HepG2 (cell line): Measurements from ENCODE around the gene RHBDF2. TPM values are rescaled to one million over a fixed set of nuclear protein-coding genes. Genes with fewer than 3 reads are reported as not detected.
A peak's percentile ranks its signal among the peaks of the same experiment; 100 is the strongest.

Experiments used
- ATAC-seq: fragments of 200-7000 bp; cut with Tn5 transposase; 3 replicates; pipeline ENCODE4 v1.9.1; 2020; ENCODE audit warnings: mild to moderate bottlenecking, moderate library complexity
- BruUV-seq: library from RNA; stranded (reverse); fragments of 400-500 nt; replicated peaks from 2 replicates; lab custom pipeline; 2021; lab: Mats Ljungman, UMichigan
- CTCF ChIA-PET: fragments of 300-600 bp; formaldehyde crosslinking; extraction: SDS; loops from one replicate; lab custom pipeline; 2021; ENCODE audit warnings: low total read pairs, inconsistent platforms, low intra/inter-chr PET ratio; lab: Yijun Ruan, JAX
- POLR2A ChIA-PET: fragments of 350-600 bp; sonication (Branson Sonifier 250); formaldehyde crosslinking; loops from one replicate; lab custom pipeline; 2020; ENCODE audit warnings: antibody characterized with exemption, inconsistent platforms; lab: Yijun Ruan, JAX
- DNase-seq: peaks from one replicate; pipeline ENCODE4 v3.0.0-alpha.2; 2015; ENCODE audit warnings: low spot score
- FAIRE-seq: peaks from 3 replicates; lab custom pipeline; 2011; peaks lifted over from hg19 to GRCh38; lab: Jason Lieb, UNC
- H2AFZ ChIP-seq: one replicate; pipeline ENCODE4 v1.6.1; 2011; ENCODE audit warnings: low read length, inconsistent platforms
- H3K27ac ChIP-seq: fragments of 300-600 bp; 3 replicates; pipeline ENCODE4 v1.8.0; 2011; ENCODE audit warnings: mixed run types, mild to moderate bottlenecking, mixed read lengths, low read length, inconsistent platforms; ENCODE audit not compliant: insufficient read depth; ENCODE audit errors: extremely low read length
- H3K27me3 ChIP-seq, 2 experiments: fragments of 200-600 bp in 1 of 2; 2 replicates in 1 of 2; 3 replicates in 1 of 2; pipeline versions ENCODE4 v1.6.0 to v1.8.0; 2011; ENCODE audit warnings: low read length in 2 of 2, mild to moderate bottlenecking in 2 of 2, moderate library complexity in 2 of 2, inconsistent platforms in 1 of 2; ENCODE audit not compliant: insufficient read depth in 2 of 2, control insufficient read depth in 1 of 2
- H3K36me3 ChIP-seq, 2 experiments: fragments of 200-600 bp in 1 of 2; replicated peaks in 1 of 2; 2 replicates in 1 of 2; 3 replicates in 1 of 2; pipeline versions ENCODE4 v1.5.1 to v1.8.0; 2011; ENCODE audit warnings: low read length in 2 of 2, inconsistent platforms in 1 of 2; ENCODE audit not compliant: insufficient read depth in 2 of 2, control insufficient read depth in 1 of 2
- H3K4me1 ChIP-seq: 2 replicates; pipeline ENCODE4 v1.5.1; 2012; ENCODE audit warnings: low read length, inconsistent platforms; ENCODE audit not compliant: insufficient read depth
- H3K4me2 ChIP-seq: 2 replicates; pipeline ENCODE4 v1.6.0; 2011; ENCODE audit warnings: low read depth, low read length, inconsistent platforms
- H3K4me3 ChIP-seq, 3 experiments: fragments of 200-600 bp in 1 of 3; sonication (generic), shearing (Covaris generic) in 1 of 3; replicated peaks in 1 of 3; 2 replicates each; pipeline ENCODE4 v1.5.1; 2011 to 2016; ENCODE audit warnings: low read length in 3 of 3, inconsistent platforms in 2 of 3, low read depth in 2 of 3, mild to moderate bottlenecking in 2 of 3, control low read depth in 1 of 3, mixed read lengths in 1 of 3; ENCODE audit not compliant: insufficient read depth in 1 of 3
- H3K79me2 ChIP-seq: one replicate; pipeline ENCODE4 v1.6.1; 2011; ENCODE audit warnings: low read length, inconsistent platforms; ENCODE audit not compliant: insufficient read depth
- H3K9ac ChIP-seq: 2 replicates; pipeline ENCODE4 v1.6.0; 2011; ENCODE audit warnings: mild to moderate bottlenecking, low read depth, low read length, inconsistent platforms; ENCODE audit not compliant: insufficient read depth
- H3K9me3 ChIP-seq: 2 replicates; pipeline ENCODE4 v1.5.1; 2012; ENCODE audit warnings: mild to moderate bottlenecking, low read length
- H4K20me1 ChIP-seq: 2 replicates; pipeline ENCODE4 v1.6.0; 2011; ENCODE audit warnings: inconsistent platforms, mild to moderate bottlenecking, low read length, moderate library complexity; ENCODE audit not compliant: insufficient read depth
- GPN1 ChIP-seq: sonication (generic); formaldehyde crosslinking; IDR thresholded peaks from 2 replicates; pipeline ENCODE4 v1.5.1; 2020; ENCODE audit warnings: missing genetic modification reagents, borderline replicate concordance
- HMG20B ChIP-seq: conservative IDR thresholded peaks from 2 replicates; pipeline ENCODE4 v1.6.1; 2016; ENCODE audit warnings: missing genetic modification reagents, missing compliant biosample characterization
- JARID2 ChIP-seq: sonication (generic); formaldehyde crosslinking; IDR thresholded peaks from 2 replicates; pipeline ENCODE4 v1.8.1; 2023; ENCODE audit warnings: missing genetic modification reagents, inconsistent platforms; ENCODE audit not compliant: insufficient replicate concordance
- MBD4 ChIP-seq: IDR thresholded peaks from 2 replicates; pipeline ENCODE4 v1.6.1; 2012; ENCODE audit warnings: low read length, inconsistent platforms, borderline replicate concordance
- TAF1 ChIP-seq: sonication (generic); formaldehyde crosslinking; IDR thresholded peaks from 2 replicates; pipeline ENCODE4 v1.4.0; 2020; ENCODE audit warnings: missing genetic modification reagents
- U2AF2 ChIP-seq: fragments of 200-400 bp; formaldehyde crosslinking; IDR thresholded peaks from 2 replicates; pipeline ENCODE4 v1.6.1; 2017; ENCODE audit warnings: low read depth, mild to moderate bottlenecking, low read length
- ZFP36L2 ChIP-seq: sonication (generic); formaldehyde crosslinking; IDR thresholded peaks from 2 replicates; pipeline ENCODE4 v1.4.0; 2020; ENCODE audit warnings: missing genetic modification reagents
- ZMYM3 ChIP-seq: sonication (generic); formaldehyde crosslinking; IDR thresholded peaks from 2 replicates; pipeline ENCODE4 v1.5.1; 2020; ENCODE audit warnings: mild to moderate bottlenecking, missing genetic modification reagents
- ZNF225 ChIP-seq: sonication (generic); formaldehyde crosslinking; IDR thresholded peaks from 2 replicates; pipeline ENCODE4 v1.4.0; 2020; ENCODE audit warnings: mild to moderate bottlenecking, missing genetic modification reagents
- ZNF709 ChIP-seq: sonication (generic); formaldehyde crosslinking; IDR thresholded peaks from 2 replicates; pipeline ENCODE4 v1.5.0; 2020; ENCODE audit warnings: mild to moderate bottlenecking, missing genetic modification reagents
- ZSCAN30 ChIP-seq: sonication (generic); formaldehyde crosslinking; IDR thresholded peaks from 2 replicates; pipeline ENCODE4 v1.5.0; 2020; ENCODE audit warnings: mild to moderate bottlenecking, missing genetic modification reagents
- WGBS: methylation state at CpG from one replicate; pipeline ENCODE4 v1.1.6; 2017; ENCODE audit warnings: low lambda C conversion rate; 5-methylcytosine and 5-hydroxymethylcytosine counted together
- in situ Hi-C: cut with HindIII; loops from 2 replicates; pipeline ENCODE4 v1.10.0; 2017; ENCODE audit warnings: low pct_unique_long_range_greater_than_20kb; ENCODE audit not compliant: extremely low pct_ligation_motif_present
- intact Hi-C: fragments of 100-400 bp; cut with micrococcal nuclease; formaldehyde crosslinking; loops from one replicate; pipeline ENCODE4 v1.10.0; 2022; ENCODE audit not compliant: unreplicated experiment
- polyA plus RNA-seq, 8 experiments: library from polyadenylated mRNA; depleted of rRNA in 3 of 8; stranded (reverse) in 7 of 8; unstranded in 1 of 8; fragments of >200 nt; fragmentation: Illumina TruSeq in 4 of 8; extraction: Trizol in 4 of 8; gene quantifications; 2 replicates each; pipeline versions ENCODE4 v1.2.1 to v1.2.3, GENCODE V29; 2011 to 2016; ENCODE audit warnings: low read depth in 4 of 8, missing spikeins in 1 of 8, mixed read lengths in 1 of 8; ENCODE audit not compliant: insufficient read depth in 1 of 8
- total RNA-seq, 5 experiments: library from RNA; depleted of rRNA; stranded (reverse); fragments of >200 nt; fragmentation: Illumina TruSeq; extraction: Trizol; gene quantifications; 2 replicates each; pipeline ENCODE4 v1.2.3, GENCODE V29; 2016; ENCODE audit warnings: low read depth in 1 of 5

Gene RHBDF2
- total and polyA plus RNA-seq, 2 of the 13 experiments (the other 11 are each of a cell fraction or from before 2014, with no cell fraction given) = 7.8 to 24.2 TPM

GRCh38 chr17:76478730-76479514 is 22.3 kb downstream of the RHBDF2 start (continued):
- TF ChIP-seq TAF1 (CRISPR knock-in tag) = no peak
- TF ChIP-seq GPN1 = no peak
- no peak for TF ChIP-seq ZFP36L2 (CRISPR knock-in tag)
- no peak for TF ChIP-seq MBD4
- no peak for TF ChIP-seq HMG20B
- no peak for TF ChIP-seq U2AF2

- no peak for DNase-seq
- ChIA-PET CTCF (no interaction called here), POLR2A (interaction anchor here (5.7 kb wide), 1 partner anchor 22 kb away, joined by 59 read pairs; the partner anchor contains the start of gene RHBDF2)
- TF ChIP-seq JARID2 (CRISPR knock-in tag) (no peak), ZNF709 (CRISPR knock-in tag) (no peak), ZSCAN30 (CRISPR knock-in tag) (no peak), ZNF225 (CRISPR knock-in tag) (no peak), ZMYM3 (CRISPR knock-in tag) (peak; percentile 81)
- Histone ChIP-seq H2AFZ (no peak overlapping the region), H3K4me2 (no peak overlapping the region), H3K36me3 (peaks cover 0 to 2% of the 10 kb centered on the region in 2 experiments; a peak in 2 of 5 replicates), H3K79me2 (no peaks in the 10 kb centered on the region), H3K9me3 (no peaks in the 10 kb centered on the region), H3K9ac (no peak overlapping the region), H3K27ac (no peak overlapping the region), H3K4me3 (no peak overlapping the region), H3K27me3 (no peaks in the 10 kb centered on the region), H3K4me1 (peaks cover 11% of the 10 kb centered on the region), H4K20me1 (no peaks in the 10 kb centered on the region)
- BruUV-seq = no TSS peak
- intact Hi-C loops (no loop called here), in situ Hi-C loops (no loop called here)
- no peak for ATAC-seq
- no peak for FAIRE-seq
- WGBS = 91% methylated on average over 10 of the region's 10 CpGs
Observed at GRCh38 chr17:76478097-76478496, 23.1 kb downstream of the RHBDF2 start.
